Bronchial epithelial cell (primary cell): ENCODE results near the gene GCNT2. TPM values are rescaled to one million over a fixed set of nuclear protein-coding genes. Genes with fewer than 3 reads are reported as not detected.

Experiments
- DNase-seq: peaks from one replicate; pipeline ENCODE4 v3.0.0-alpha.2; 2010; ENCODE audit warnings: low read depth
- FAIRE-seq: peaks from 2 replicates; lab custom pipeline; 2011; peaks lifted over from hg19 to GRCh38; lab: Jason Lieb, UNC
- H3K27me3 ChIP-seq: 2 replicates; pipeline ENCODE4 v1.5.1; 2011; ENCODE audit warnings: low read length; ENCODE audit not compliant: control insufficient read depth, insufficient read depth
- H3K36me3 ChIP-seq: 2 replicates; pipeline ENCODE4 v1.5.1; 2011; ENCODE audit warnings: low read length; ENCODE audit not compliant: control insufficient read depth, insufficient read depth
- H3K4me3 ChIP-seq: 2 replicates; pipeline ENCODE4 v1.5.1; 2011; ENCODE audit warnings: mild to moderate bottlenecking, low read depth, low read length, control low read depth
- total RNA-seq: library from RNA; depleted of rRNA; stranded (reverse); fragments of >200 nt; gene quantifications from 2 replicates; pipeline ENCODE4 v1.2.1, GENCODE V29; 2014
- TF ChIP-seq, protein P1 (sequence below): IDR thresholded peaks from 2 replicates; pipeline ENCODE4 v1.5.1; 2011; ENCODE audit warnings: mild to moderate bottlenecking, moderate library complexity, low read length, control low read depth, inconsistent platforms; ENCODE audit not compliant: insufficient read depth, severe bottlenecking

GCNT2 gene
- total RNA-seq, 1 donor from 2014 or later = 10.3 TPM

DNA sequence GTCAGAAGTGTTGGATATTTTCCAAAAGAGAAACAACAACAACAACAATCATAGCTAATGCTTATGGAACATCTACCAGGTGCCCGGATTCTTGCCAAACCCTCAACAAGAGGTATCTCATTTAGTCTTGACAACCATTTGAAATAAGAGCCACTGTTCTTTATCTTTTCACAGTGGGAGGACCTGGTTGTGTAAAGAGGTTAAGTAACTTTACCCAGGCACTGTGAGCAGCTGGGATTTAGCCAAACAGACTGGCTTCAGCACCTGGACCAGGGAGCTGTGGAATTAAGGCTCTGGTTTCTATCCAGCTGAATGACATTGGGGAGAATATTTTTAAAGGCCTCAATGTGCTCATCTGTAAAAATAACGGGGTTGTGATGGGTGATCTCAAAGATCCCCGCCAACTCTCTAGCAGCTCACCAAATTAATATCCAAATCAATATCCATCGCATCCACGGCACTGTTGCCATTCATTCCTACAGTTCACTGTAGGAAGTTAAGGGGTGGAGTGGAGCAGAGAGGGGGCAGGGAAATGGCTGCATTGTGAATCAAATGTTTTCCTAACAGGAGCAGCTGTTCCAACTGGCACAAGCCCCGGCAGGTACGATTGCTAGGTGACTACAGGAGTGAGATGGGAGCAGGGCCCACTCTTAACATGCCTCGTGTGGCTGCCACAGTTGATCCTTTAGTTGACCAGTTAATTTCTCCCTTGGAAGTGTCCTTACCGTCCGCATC, 61.8 kb downstream of the GCNT2 start:
- Histone ChIP-seq H3K4me3 (no peak overlapping the region), H3K36me3 (no peaks in the 10 kb centered on the region), H3K27me3 (no peaks in the 10 kb centered on the region)
- FAIRE-seq (peak; percentile 47), DNase-seq (peak; percentile 84)
- TF ChIP-seq, protein P1, sequence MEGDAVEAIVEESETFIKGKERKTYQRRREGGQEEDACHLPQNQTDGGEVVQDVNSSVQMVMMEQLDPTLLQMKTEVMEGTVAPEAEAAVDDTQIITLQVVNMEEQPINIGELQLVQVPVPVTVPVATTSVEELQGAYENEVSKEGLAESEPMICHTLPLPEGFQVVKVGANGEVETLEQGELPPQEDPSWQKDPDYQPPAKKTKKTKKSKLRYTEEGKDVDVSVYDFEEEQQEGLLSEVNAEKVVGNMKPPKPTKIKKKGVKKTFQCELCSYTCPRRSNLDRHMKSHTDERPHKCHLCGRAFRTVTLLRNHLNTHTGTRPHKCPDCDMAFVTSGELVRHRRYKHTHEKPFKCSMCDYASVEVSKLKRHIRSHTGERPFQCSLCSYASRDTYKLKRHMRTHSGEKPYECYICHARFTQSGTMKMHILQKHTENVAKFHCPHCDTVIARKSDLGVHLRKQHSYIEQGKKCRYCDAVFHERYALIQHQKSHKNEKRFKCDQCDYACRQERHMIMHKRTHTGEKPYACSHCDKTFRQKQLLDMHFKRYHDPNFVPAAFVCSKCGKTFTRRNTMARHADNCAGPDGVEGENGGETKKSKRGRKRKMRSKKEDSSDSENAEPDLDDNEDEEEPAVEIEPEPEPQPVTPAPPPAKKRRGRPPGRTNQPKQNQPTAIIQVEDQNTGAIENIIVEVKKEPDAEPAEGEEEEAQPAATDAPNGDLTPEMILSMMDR = no peak

GRCh38 chr6:10583509-10583901, 62.4 kb downstream of the GCNT2 start:
- TF ChIP-seq, protein P1 = no peak
- FAIRE-seq (no peak), DNase-seq (no peak)
- no peaks in the 10 kb centered on the region for H3K27me3 ChIP-seq
- no peaks in the 10 kb centered on the region for H3K36me3 ChIP-seq
- H3K4me3 ChIP-seq = no peak overlapping the region

- DNase-seq (no peak), FAIRE-seq (no peak)
- Histone ChIP-seq H3K4me3 (no peak overlapping the region), H3K27me3 (no peaks in the 10 kb centered on the region), H3K36me3 (no peaks in the 10 kb centered on the region)
- TF ChIP-seq, protein P1 = no peak
Measured at GRCh38 chr6:10584607-10585006, 63.5 kb downstream of the GCNT2 start.

DNA sequence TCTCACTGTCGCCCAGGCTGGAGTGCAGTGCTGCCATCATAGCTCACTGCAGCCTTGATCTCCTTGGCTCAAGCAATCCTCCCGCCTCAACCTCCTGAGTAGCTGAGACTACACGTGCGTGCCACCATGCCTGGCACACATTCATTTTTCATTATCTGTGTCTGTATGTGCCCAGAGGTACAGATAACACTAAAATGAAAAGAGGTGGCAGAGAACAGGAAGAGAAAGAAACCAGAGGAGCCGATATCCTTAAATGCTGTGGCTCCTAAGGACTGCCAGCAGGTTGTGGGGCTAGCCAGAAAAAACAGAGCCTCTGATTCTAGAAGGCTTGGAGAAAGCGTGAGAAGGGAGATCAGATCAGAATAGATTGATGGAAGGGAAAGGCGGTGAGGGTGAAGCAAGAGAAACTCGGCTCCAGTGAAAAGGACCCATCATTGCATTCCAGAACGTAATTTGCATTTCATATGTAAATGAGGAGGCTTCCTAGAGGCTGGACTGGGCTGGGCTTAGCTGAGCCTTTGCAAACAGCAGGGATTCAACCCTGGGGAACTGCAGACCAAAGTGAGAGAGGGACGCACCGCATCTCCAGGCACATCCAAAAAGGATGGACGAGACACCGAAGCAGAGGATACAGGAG, 64.2 kb downstream of the GCNT2 start:
- TF ChIP-seq, protein P1 = no peak
- no peak for DNase-seq
- Histone ChIP-seq H3K4me3 (no peak overlapping the region), H3K27me3 (no peaks in the 10 kb centered on the region), H3K36me3 (no peaks in the 10 kb centered on the region)
- no peak for FAIRE-seq

DNA sequence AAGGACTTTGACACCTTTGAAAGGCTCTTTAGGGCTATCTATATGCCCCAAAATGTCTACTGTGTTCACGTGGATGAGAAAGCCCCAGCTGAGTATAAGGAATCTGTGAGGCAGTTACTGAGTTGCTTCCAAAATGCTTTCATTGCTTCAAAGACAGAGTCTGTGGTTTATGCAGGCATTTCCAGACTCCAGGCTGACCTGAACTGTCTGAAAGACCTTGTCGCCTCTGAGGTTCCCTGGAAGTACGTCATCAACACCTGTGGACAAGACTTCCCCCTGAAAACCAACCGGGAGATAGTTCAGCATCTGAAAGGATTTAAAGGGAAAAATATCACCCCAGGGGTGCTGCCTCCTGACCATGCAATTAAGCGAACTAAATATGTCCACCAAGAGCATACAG, 65.2 kb downstream of the GCNT2 start:
- no peak for FAIRE-seq
- TF ChIP-seq, protein P1 = no peak
- H3K27me3 ChIP-seq = no peaks in the 10 kb centered on the region
- H3K4me3 ChIP-seq = no peak overlapping the region
- no peaks in the 10 kb centered on the region for H3K36me3 ChIP-seq
- DNase-seq = no peak
